HPDE6-E6E7 (cell line): ENCODE results near the gene APLP1.
A peak's percentile ranks its signal among the peaks of the same experiment; 100 is the strongest.
"Not testable (repeated sequence)": the region's sequence is repeated elsewhere in the genome, so short reads cannot be mapped to it uniquely, and the experiment has no call there.

ENCODE experiments used
- DNase-seq: peaks from one replicate; pipeline ENCODE4 v3.0.0; 2011; ENCODE audit warnings: missing footprints; ENCODE audit errors: extremely low spot score

Gene APLP1

GRCh38 chr19:35852029-35852780 lies 16.2 kb upstream of the APLP1 start, which contains the start of gene NPHS1:
Gene NPHS1 (minus strand): TSS chr19:35852504. CDS start chr19:35851837, 667 bp downstream.
- DNase-seq = no peak

- no peak for DNase-seq
Observed at GRCh38 chr19:35853038-35853756, 15.2 kb upstream of the APLP1 start.

- DNase-seq = no peak
Observed at GRCh38 chr19:35856546-35857149, 11.7 kb upstream of the APLP1 start, which contains the start of gene KIRREL2. Gene KIRREL2 (plus strand): TSS chr19:35856911. CDS start chr19:35857120, 209 bp downstream.

- no peak for DNase-seq
Observed at GRCh38 chr19:35858311-35858710, 10.1 kb upstream of the APLP1 start.

GRCh38 chr19:35859414-35859813 lies 9.0 kb upstream of the APLP1 start:
- DNase-seq = no peak

GRCh38 chr19:35860436-35860817 lies 7.9 kb upstream of the APLP1 start:
- no peak for DNase-seq

- DNase-seq = no peak
Observed at GRCh38 chr19:35860818-35861639, 7.3 kb upstream of the APLP1 start.

GRCh38 chr19:35861640-35862160 lies 6.7 kb upstream of the APLP1 start:
- DNase-seq = no peak

- DNase-seq = no peak
Observed at GRCh38 chr19:35862528-35862927, 5.8 kb upstream of the APLP1 start.

GRCh38 chr19:35863018-35863417 lies 5.4 kb upstream of the APLP1 start:
- DNase-seq = no peak

- DNase-seq = no peak
Observed at GRCh38 chr19:35868823-35869326, 501 bp downstream of the APLP1 start.

GRCh38 chr19:35869327-35870123 lies 1.2 kb downstream of the APLP1 start:
- peak; percentile 43 for DNase-seq

GRCh38 chr19:35870124-35870736 lies 1.9 kb downstream of the APLP1 start:
- DNase-seq = not testable (repeated sequence)

GRCh38 chr19:35870798-35871197 lies 2.4 kb downstream of the APLP1 start:
- no peak for DNase-seq

GRCh38 chr19:35871611-35872010 lies 3.2 kb downstream of the APLP1 start:
- no peak for DNase-seq

- DNase-seq = no peak
Observed at GRCh38 chr19:35872180-35872579, 3.8 kb downstream of the APLP1 start.

GRCh38 chr19:35874392-35874930 lies 6.1 kb downstream of the APLP1 start:
- no peak for DNase-seq

- no peak for DNase-seq
Observed at GRCh38 chr19:35879068-35879467, 10.7 kb downstream of the APLP1 start.

- DNase-seq = peak; percentile 85
Observed at GRCh38 chr19:35879770-35880317, 11.5 kb downstream of the APLP1 start.
